T-helper 2 cell (primary cell): Measurements from ENCODE around the gene UCK1.

Experiments
- DNase-seq, 5 experiments: peaks; one replicate each; pipeline versions ENCODE4 v3.0.0 to v3.0.0-alpha.2; 2012 to 2022

Gene UCK1

DNA sequence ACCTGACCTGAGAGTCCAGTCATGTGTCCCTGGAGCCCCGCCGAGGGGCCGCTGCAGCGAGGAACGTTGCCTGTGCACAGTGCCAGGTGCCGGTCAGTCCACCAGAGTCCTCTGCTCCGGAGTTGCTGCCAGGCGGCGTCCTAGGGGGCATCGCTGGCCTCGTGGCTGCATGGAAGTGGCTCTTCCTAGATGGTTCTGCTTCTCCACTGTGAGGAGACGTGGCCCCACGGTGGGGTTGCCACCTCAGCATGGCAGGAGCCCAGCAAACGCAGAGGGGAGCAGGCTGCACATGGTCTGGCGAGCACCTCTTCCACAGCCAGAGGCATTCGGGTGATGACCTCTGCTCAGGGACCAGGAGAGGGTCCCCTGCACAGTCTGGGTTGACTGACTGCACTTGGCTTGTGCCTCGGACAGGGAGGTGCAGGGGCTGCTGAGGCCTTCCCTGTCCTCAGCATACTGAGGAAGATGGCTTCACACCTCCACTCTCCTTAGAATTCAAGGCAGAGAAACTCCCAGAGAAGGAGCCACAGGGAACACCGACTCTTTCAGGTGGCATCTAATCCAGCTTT, 54.2 kb downstream of the UCK1 start:
- DNase-seq: no peak

DNA sequence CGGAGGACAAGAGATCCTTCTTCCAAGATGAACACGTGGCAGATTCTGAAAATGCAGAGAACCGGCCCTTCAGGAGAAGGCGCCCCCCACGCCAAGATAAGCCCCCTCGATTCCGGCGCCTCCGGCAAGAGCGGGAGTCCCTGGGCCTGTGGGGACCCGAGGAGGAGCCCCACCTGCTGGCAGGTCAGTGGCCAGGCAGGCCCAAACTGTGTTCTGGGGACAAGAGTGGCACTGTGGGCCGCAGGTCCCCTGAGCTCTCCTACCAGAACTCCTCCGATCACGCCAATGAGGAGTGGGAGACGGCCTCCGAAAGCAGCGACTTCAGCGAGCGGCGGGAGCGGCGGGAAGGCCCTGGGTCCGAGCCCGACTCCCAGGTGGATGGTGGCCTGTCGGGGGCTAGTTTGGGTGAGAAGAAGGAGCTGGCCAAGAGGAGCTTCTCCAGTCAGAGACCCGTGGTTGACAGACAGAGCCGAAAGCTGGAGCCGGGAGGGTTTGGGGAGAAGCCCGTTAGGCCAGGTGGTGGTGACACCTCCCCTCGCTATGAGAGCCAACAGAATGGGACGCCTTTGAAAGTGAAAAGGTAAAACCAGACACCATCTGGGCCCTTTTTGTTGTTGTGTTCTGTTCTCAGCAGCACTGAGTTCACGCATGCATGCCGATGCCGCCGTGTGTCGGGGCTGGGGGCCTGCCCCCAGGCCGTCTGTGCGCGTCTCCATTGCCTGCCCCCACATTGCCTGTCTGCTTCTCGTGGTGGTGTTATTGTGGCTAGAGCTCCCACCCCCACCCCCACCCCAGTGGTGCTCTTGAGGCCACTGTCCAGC, 54.9 kb downstream of the UCK1 start:
- no peak for DNase-seq

DNA sequence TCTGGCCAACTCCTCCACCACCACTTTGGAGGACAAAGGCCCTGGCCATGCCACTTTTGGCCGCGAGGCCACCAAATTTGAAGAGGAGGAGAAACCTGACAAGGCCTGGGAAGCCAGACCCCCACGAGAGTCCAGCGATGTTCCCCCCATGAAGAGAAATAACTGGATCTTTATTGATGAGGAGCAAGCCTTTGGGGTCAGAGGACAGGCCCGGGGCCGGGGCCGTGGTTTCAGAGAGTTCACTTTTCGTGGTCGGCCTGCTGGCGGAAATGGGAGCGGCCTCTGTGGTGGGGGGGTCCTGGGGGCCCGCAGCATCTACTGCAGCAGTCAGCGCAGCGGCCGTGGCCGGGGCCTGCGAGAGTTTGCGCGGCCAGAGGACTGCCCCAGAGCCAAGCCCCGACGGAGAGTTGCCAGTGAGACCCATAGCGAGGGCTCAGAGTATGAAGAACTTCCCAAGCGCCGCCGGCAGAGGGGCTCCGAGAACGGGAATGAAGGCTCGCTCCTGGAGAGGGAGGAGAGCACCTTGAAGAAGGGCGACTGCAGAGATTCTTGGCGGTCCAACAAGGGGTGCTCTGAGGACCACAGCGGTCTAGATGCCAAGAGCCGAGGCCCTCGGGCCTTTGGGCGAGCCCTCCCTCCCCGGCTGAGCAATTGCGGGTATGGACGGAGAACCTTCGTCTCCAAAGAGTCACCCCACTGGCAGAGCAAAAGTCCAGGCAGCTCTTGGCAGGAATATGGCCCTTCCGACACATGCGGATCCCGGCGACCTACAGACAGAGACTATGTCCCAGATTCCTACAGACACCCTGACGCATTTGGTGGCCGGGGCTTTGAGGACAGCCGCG, 55.7 kb downstream of the UCK1 start:
- no peak for DNase-seq

DNA sequence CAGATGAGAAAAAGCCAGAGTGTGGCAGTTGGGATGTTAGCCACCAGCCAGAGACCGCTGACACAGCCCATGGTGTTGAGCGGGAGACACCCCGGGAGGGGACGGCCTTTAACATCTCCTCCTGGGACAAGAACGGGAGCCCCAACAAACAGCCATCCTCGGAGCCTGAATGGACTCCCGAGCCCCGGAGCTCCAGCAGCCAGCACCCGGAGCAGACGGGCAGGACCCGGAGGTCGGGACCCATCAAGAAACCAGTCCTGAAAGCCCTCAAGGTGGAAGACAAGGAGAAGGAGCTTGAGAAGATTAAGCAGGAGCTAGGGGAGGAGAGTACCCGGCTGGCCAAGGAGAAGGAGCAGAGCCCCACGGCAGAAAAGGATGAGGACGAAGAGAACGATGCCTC, 56.4 kb downstream of the UCK1 start:
- no peak for DNase-seq

GRCh38 chr9:131473891-131474290, 57.2 kb downstream of the UCK1 start:
- DNase-seq: no peak
